GM08714 (cell line): Measurements from ENCODE around the gene TARP.
"Not testable (repeated sequence)": the region's sequence is repeated elsewhere in the genome, so short reads cannot be mapped to it uniquely, and the experiment has no call there.

Experiments
- H3K4me3 ChIP-seq: fragments of 200-500 bp; sonication (Bioruptor generic); 2 replicates; pipeline ENCODE4 v1.5.1; 2014; ENCODE audit warnings: mild to moderate bottlenecking, low read length, inconsistent platforms
- ZNF274 ChIP-seq: IDR thresholded peaks from 2 replicates; pipeline ENCODE4 v1.6.1; 2012; ENCODE audit warnings: mild to moderate bottlenecking, low read depth, low read length

Gene TARP

DNA sequence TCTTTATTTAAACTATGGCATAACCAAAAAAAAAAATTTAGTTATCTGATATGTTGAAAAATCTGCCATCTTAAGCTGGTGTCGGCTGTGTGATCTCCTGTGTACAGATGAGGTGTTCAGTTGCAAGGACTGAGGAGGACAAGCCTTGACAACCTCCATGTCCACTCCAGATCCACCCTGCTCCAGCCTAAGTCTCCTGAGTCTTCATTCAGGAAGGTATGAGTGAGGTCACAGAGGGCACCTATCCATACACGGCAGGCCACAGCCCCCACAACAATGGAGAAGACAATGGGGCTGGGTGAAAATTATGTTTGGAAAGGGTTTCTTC is 16.1 kb downstream of the TARP start:
- TF ChIP-seq ZNF274, result no peak
- no peak overlapping the region for H3K4me3 ChIP-seq

- H3K4me3 ChIP-seq, result not testable (repeated sequence)
Measured at GRCh38 chr7:38249849-38250248, 23.6 kb downstream of the TARP start.

- H3K4me3 ChIP-seq, result no peak overlapping the region
- no peak for TF ChIP-seq ZNF274
Measured at GRCh38 chr7:38248069-38248567, 25.3 kb downstream of the TARP start.

DNA sequence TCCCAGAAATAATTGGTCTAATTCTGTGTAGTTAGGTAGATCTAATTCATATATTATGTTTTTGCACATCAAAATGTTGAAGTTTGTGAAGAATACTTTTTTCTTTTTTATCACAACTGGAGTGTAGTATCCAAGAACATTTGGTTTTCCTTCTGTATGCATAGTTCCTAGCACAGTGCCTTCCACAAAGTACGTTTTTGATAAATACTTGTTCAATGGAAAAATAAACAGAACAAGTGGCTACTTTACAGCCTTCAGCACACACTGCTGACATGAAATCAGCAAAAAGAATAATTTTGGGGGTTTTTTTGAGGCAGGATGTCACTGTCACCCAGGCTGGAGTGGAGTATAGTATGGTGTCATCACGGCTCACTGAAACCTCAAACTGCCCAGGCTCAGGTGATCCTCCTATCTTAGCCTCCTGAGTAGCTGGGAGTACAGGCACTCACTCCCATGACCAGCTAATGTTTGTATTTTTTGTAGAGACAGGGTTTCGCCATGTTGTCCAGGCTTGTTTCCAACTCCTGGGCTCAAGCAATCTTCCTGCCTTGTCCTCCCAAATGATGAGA is 27.9 kb downstream of the TARP start:
- no peak overlapping the region for H3K4me3 ChIP-seq
- no peak for TF ChIP-seq ZNF274

GRCh38 chr7:38244516-38244915 is 28.9 kb downstream of the TARP start:
- TF ChIP-seq ZNF274, result no peak

GRCh38 chr7:38243345-38243744 is 30.1 kb downstream of the TARP start:
- not testable (repeated sequence) for H3K4me3 ChIP-seq

More at GRCh38 chr7:38244516-38244915, 28.9 kb downstream of the TARP start:
- H3K4me3 ChIP-seq, result no peak overlapping the region

DNA sequence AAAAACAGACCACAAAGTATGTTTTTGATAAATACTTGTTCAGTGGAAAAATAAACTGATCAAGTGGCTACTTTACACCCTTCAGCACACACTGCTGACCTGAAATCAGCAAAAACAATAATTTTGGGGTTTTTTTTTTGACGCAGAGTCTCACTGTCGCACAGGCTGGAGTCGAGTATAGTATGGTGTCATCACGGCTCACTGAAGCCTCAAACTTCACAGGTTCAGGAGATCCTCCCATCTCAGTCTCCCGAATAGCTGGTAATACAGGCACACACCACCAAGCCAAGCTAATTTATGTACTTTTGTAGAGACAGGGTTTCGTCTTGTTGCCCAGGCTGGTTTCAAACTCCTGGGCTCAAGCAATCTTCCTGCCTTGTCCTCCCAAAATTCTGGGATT is 30.6 kb downstream of the TARP start:
- no peak overlapping the region for H3K4me3 ChIP-seq
- no peak for TF ChIP-seq ZNF274

- TF ChIP-seq ZNF274, result no peak
- H3K4me3 ChIP-seq, result no peak overlapping the region
Measured at GRCh38 chr7:38241071-38241470, 32.4 kb downstream of the TARP start.

GRCh38 chr7:38239129-38239528 is 34.3 kb downstream of the TARP start:
- not testable (repeated sequence) for H3K4me3 ChIP-seq

DNA sequence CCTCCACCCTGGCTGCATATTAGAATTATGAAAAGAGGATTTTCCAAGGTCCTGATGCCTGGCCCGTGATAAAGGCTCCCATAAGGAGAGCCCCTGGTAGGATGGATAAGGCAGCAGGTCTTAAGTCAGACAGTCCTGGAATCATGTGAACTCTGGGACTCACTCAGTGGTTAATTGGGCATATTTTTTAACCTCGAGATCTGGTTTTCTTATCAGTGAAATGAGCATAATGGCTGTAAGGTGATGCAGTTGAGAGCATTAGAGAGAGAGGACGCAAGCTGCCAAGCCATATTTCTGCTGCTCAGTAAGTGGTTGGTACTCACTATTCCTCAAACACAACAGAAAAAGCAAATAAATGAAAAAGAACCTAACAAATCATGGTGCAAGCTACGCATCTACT is 37.8 kb downstream of the TARP start:
- TF ChIP-seq ZNF274, result no peak
- H3K4me3 ChIP-seq, result no peak overlapping the region

DNA sequence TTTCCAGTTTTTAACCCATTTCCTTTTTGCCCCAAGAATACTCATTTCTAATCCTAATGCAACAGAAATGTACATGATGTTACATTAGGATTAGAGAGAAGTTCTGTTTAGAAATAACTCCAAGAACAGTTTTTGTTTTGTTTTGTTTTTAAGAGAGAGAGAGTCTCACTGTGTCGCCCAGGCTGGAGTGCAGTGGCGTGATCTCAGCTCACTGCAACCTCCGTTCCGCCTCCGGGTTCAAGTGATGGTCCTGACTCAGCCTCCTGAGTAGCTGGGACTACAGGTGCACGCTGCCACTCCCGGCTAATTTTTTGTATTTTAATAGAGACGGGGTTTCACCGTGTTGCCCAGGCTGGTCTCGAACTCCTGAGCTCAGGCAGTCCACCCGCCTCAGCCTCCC is 38.7 kb downstream of the TARP start:
- not testable (repeated sequence) for H3K4me3 ChIP-seq

DNA sequence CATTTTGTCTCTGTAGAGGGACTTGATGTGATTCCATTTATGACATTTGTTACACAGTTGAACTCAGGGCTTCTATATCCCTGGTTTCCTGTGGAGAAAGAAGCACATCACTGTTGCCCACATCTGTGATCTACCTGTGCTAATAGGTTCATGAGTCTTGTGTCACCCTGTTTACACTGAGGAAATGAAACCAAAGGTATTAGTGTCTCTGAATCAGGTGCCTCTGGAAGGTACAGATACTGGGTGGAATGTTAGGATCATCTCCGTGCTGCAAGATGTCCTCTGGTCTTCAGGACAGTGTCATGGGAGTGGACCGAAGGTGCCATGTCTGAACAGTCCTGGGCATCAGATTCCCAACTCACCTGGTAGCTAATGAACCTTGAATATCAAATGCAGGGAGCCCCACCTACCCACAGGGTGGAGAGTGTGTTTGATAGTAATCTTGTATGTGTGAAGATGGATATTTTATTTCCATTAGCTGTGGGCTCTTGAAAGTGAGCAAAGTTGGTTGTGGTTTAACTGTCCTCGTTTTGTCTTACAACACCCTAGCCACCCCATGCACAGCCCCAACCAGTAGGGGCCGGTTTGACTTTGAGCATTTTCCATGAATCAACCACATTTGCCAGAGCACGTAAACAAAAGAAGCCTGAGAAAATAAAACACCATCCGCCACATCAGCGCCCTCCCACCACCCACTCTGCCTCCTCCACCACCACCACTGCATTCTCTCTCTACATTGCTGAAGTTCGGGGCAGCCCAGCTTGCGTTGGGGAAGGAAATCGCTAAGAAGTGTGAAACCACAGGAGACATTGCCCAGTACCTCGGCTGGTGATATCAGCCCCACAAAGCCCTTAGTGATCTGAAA is 40.7 kb downstream of the TARP start:
- no peak overlapping the region for H3K4me3 ChIP-seq
- no peak for TF ChIP-seq ZNF274

DNA sequence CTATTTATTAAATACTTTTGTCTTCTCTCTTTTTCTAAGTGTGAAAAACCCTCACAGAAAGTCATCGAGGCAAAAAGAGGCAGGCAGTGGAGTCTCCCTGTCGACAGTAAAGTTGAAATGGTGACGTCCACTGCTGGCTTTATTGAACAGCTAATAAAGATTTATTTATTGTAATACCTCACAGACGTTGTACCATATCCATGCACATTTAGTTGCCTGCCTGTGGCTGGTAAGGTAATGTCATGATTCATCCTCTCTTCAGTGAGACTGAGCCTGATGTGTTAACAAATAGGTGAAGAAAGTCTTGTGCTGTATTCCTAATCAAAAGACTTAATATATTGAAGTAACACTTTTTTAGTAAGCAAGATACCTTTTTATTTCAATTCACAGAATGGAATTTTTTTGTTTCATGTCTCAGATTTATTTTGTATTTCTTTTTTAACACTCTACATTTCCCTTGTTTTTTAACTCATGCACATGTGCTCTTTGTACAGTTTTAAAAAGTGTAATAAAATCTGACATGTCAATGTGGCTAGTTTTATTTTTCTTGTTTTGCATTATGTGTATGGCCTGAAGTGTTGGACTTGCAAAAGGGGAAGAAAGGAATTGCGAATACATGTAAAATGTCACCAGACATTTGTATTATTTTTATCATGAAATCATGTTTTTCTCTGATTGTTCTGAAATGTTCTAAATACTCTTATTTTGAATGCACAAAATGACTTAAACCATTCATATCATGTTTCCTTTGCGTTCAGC is 43.4 kb downstream of the TARP start:
- no peak for TF ChIP-seq ZNF274
- H3K4me3 ChIP-seq, result no peak overlapping the region

GRCh38 chr7:38229386-38229785 is 44.0 kb downstream of the TARP start:
- H3K4me3 ChIP-seq, result no peak overlapping the region
- no peak for TF ChIP-seq ZNF274

- H3K4me3 ChIP-seq, result no peak overlapping the region
- TF ChIP-seq ZNF274, result no peak
Measured at GRCh38 chr7:38224392-38224791, 49.0 kb downstream of the TARP start.
